ENCODE measurements around the gene PCCA.

GRCh38 chr13:100306434-100306999 lies 217.6 kb downstream of the PCCA start:
- TF ChIP-seq CTCF (IDR thresholded peaks at IDR 0.05; ENCODE audit: insufficient read depth, low read length, poor library complexity, severe bottlenecking) (no peak), EZH2phosphoT487 (conservative IDR thresholded peaks at IDR 0.05; ENCODE audit: low read length) (no peak)
